Mesendoderm (in vitro differentiated cells): ENCODE data around the gene GADD45B.
A peak's percentile ranks its signal among the peaks of the same experiment; 100 is the strongest.

Source experiments
- DNase-seq: peaks from one replicate; pipeline ENCODE4 v3.0.0; 2013
- H2AK5ac ChIP-seq: 2 replicates; pipeline ENCODE4 v1.6.1; 2013; ENCODE audit warnings: low read length, inconsistent platforms
- H2BK120ac ChIP-seq: 2 replicates; pipeline ENCODE4 v1.6.1; 2013; ENCODE audit warnings: low read depth, mild to moderate bottlenecking, low read length, moderate library complexity, mixed read lengths
- H2BK15ac ChIP-seq: replicated peaks from 2 replicates; pipeline ENCODE4 v1.6.1; 2013; ENCODE audit warnings: low read depth, mild to moderate bottlenecking, moderate library complexity
- H2BK5ac ChIP-seq: 2 replicates; pipeline ENCODE4 v1.6.1; 2013; ENCODE audit warnings: low read length, inconsistent platforms
- H3K18ac ChIP-seq: 2 replicates; pipeline ENCODE4 v1.6.1; 2013; ENCODE audit warnings: mild to moderate bottlenecking, low read length, mixed read lengths
- H3K23ac ChIP-seq: one replicate; pipeline ENCODE4 v1.6.1; 2013; ENCODE audit warnings: low read length
- H3K27ac ChIP-seq: 2 replicates; pipeline ENCODE4 v1.5.1; 2013; ENCODE audit warnings: low read depth, mild to moderate bottlenecking, inconsistent platforms, low read length, moderate library complexity
- H3K27me3 ChIP-seq: 2 replicates; pipeline ENCODE4 v1.6.1; 2013; ENCODE audit warnings: low read length, control low read depth, mild to moderate bottlenecking, inconsistent platforms; ENCODE audit not compliant: insufficient read depth, poor library complexity
- H3K36me3 ChIP-seq: 2 replicates; pipeline ENCODE4 v1.6.1; 2013; ENCODE audit warnings: low read length, inconsistent platforms; ENCODE audit not compliant: control insufficient read depth, insufficient read depth
- H3K4ac ChIP-seq: one replicate; pipeline ENCODE4 v1.6.1; 2013; ENCODE audit warnings: low read depth, mild to moderate bottlenecking, low read length, moderate library complexity
- H3K4me1 ChIP-seq: 2 replicates; pipeline ENCODE4 v1.6.1; 2013; ENCODE audit warnings: low read depth, low read length, inconsistent platforms; ENCODE audit not compliant: control insufficient read depth
- H3K4me2 ChIP-seq: 2 replicates; pipeline ENCODE4 v1.6.1; 2013; ENCODE audit warnings: low read length
- H3K4me3 ChIP-seq: 2 replicates; pipeline ENCODE4 v1.5.1; 2013; ENCODE audit warnings: mild to moderate bottlenecking, low read length
- H3K56ac ChIP-seq: one replicate; pipeline ENCODE4 v1.6.1; 2013; ENCODE audit warnings: low read length
- H3K79me1 ChIP-seq: 2 replicates; pipeline ENCODE4 v1.6.1; 2013; ENCODE audit warnings: low read length, inconsistent platforms
- H3K79me2 ChIP-seq: 2 replicates; pipeline ENCODE4 v1.6.1; 2013; ENCODE audit warnings: mild to moderate bottlenecking, low read length; ENCODE audit not compliant: control insufficient read depth, insufficient read depth
- H3K9ac ChIP-seq: 2 replicates; pipeline ENCODE4 v1.6.1; 2013; ENCODE audit warnings: low read length, inconsistent platforms
- H4K5ac ChIP-seq: one replicate; pipeline ENCODE4 v1.6.1; 2013; ENCODE audit warnings: low read length
- H4K8ac ChIP-seq: one replicate; pipeline ENCODE4 v1.6.1; 2013; ENCODE audit warnings: low read depth, mild to moderate bottlenecking, control low read depth, low read length, moderate library complexity
- WGBS: extraction: QIAGEN DNeasy Blood & Tissue Kit; methylation state at CpG from one replicate; pipeline ENCODE4 v1.1.7; 2013; ENCODE audit warnings: low lambda C conversion rate, missing lambda C conversion rate; ENCODE audit not compliant: insufficient coverage; ENCODE audit errors: extremely low coverage; 5-methylcytosine and 5-hydroxymethylcytosine counted together

GADD45B gene

GRCh38 chr19:2511570-2511969, 35.6 kb downstream of the GADD45B start:
- no peaks in the 10 kb centered on the region for H3K36me3 ChIP-seq
- no peak overlapping the region for H2BK120ac ChIP-seq
- no peak overlapping the region for H2BK5ac ChIP-seq
- H3K4me3 ChIP-seq, result no peak overlapping the region
- no peak overlapping the region for H2BK15ac ChIP-seq
- H3K9ac ChIP-seq, result no peak overlapping the region
- no peak overlapping the region for H3K4ac ChIP-seq
- H3K18ac ChIP-seq, result no peak overlapping the region
- no peak overlapping the region for H3K56ac ChIP-seq
- WGBS, result no CpG with 5 or more reads among the region's 22 CpGs
- no peak for DNase-seq
- H4K5ac ChIP-seq, result no peak overlapping the region
- no peak overlapping the region for H4K8ac ChIP-seq
- H3K4me2 ChIP-seq, result no peak overlapping the region
- no peaks in the 10 kb centered on the region for H3K27me3 ChIP-seq
- H3K23ac ChIP-seq, result no peak overlapping the region
- no peaks in the 10 kb centered on the region for H3K79me2 ChIP-seq
- no peaks in the 10 kb centered on the region for H3K79me1 ChIP-seq
- H2AK5ac ChIP-seq, result no peak overlapping the region
- no peak overlapping the region for H3K27ac ChIP-seq
- H3K4me1 ChIP-seq, result no peaks in the 10 kb centered on the region

GRCh38 chr19:2511991-2512390, 36.1 kb downstream of the GADD45B start:
- no peaks in the 10 kb centered on the region for H3K4me1 ChIP-seq
- no peak overlapping the region for H4K8ac ChIP-seq
- H3K9ac ChIP-seq, result no peak overlapping the region
- no peaks in the 10 kb centered on the region for H3K79me2 ChIP-seq
- DNase-seq, result no peak
- H2AK5ac ChIP-seq, result no peak overlapping the region
- no peak overlapping the region for H3K27ac ChIP-seq
- H2BK5ac ChIP-seq, result no peak overlapping the region
- no peak overlapping the region for H2BK120ac ChIP-seq
- H3K4me3 ChIP-seq, result no peak overlapping the region
- H3K18ac ChIP-seq, result no peak overlapping the region
- no peak overlapping the region for H3K4ac ChIP-seq
- no peak overlapping the region for H3K4me2 ChIP-seq
- no peaks in the 10 kb centered on the region for H3K36me3 ChIP-seq
- no peaks in the 10 kb centered on the region for H3K27me3 ChIP-seq
- peak overlapping the region; percentile 10 for H3K56ac ChIP-seq
- no peak overlapping the region for H3K23ac ChIP-seq
- no peak overlapping the region for H2BK15ac ChIP-seq
- no peak overlapping the region for H4K5ac ChIP-seq
- H3K79me1 ChIP-seq, result no peaks in the 10 kb centered on the region
- WGBS, result no CpG with 5 or more reads among the region's 21 CpGs

GRCh38 chr19:2512523-2513431, 36.9 kb downstream of the GADD45B start:
- Histone ChIP-seq H3K18ac (no peak overlapping the region), H3K56ac (no peak overlapping the region), H4K8ac (no peak overlapping the region), H2BK15ac (no peak overlapping the region), H3K36me3 (no peaks in the 10 kb centered on the region), H3K79me1 (no peaks in the 10 kb centered on the region), H3K23ac (no peak overlapping the region), H2AK5ac (no peak overlapping the region), H2BK120ac (no peak overlapping the region), H3K79me2 (no peaks in the 10 kb centered on the region), H3K4ac (no peak overlapping the region), H2BK5ac (no peak overlapping the region), H3K4me3 (no peak overlapping the region), H3K4me1 (no peaks in the 10 kb centered on the region), H3K27me3 (no peaks in the 10 kb centered on the region), H3K27ac (no peak overlapping the region), H3K9ac (no peak overlapping the region), H4K5ac (no peak overlapping the region), H3K4me2 (no peak overlapping the region)
- WGBS, result no CpG with 5 or more reads among the region's 41 CpGs
- no peak for DNase-seq

- H4K5ac ChIP-seq, result no peak overlapping the region
- no peak overlapping the region for H3K9ac ChIP-seq
- no peak overlapping the region for H3K56ac ChIP-seq
- no peak for DNase-seq
- H2BK120ac ChIP-seq, result no peak overlapping the region
- no peaks in the 10 kb centered on the region for H3K79me1 ChIP-seq
- H3K18ac ChIP-seq, result no peak overlapping the region
- H3K4me3 ChIP-seq, result no peak overlapping the region
- no peak overlapping the region for H3K23ac ChIP-seq
- no peaks in the 10 kb centered on the region for H3K27me3 ChIP-seq
- no peak overlapping the region for H3K4ac ChIP-seq
- no peak overlapping the region for H3K4me2 ChIP-seq
- H3K27ac ChIP-seq, result no peak overlapping the region
- no peaks in the 10 kb centered on the region for H3K4me1 ChIP-seq
- no peak overlapping the region for H2BK5ac ChIP-seq
- H3K79me2 ChIP-seq, result no peaks in the 10 kb centered on the region
- H2AK5ac ChIP-seq, result no peak overlapping the region
- H2BK15ac ChIP-seq, result no peak overlapping the region
- H4K8ac ChIP-seq, result no peak overlapping the region
- whole genome bisulfite sequencing, result no CpG with 5 or more reads among the region's 16 CpGs
- no peaks in the 10 kb centered on the region for H3K36me3 ChIP-seq
Measured at GRCh38 chr19:2514981-2515518, 39.1 kb downstream of the GADD45B start.

GRCh38 chr19:2516727-2517126, 40.8 kb downstream of the GADD45B start:
- WGBS, result no CpG with 5 or more reads among the region's 18 CpGs
- H3K9ac ChIP-seq, result no peak overlapping the region
- H3K56ac ChIP-seq, result no peak overlapping the region
- H3K4me1 ChIP-seq, result no peaks in the 10 kb centered on the region
- H3K36me3 ChIP-seq, result no peaks in the 10 kb centered on the region
- H3K4ac ChIP-seq, result no peak overlapping the region
- H4K8ac ChIP-seq, result no peak overlapping the region
- no peak overlapping the region for H3K18ac ChIP-seq
- H2AK5ac ChIP-seq, result no peak overlapping the region
- no peak overlapping the region for H2BK15ac ChIP-seq
- H3K79me1 ChIP-seq, result no peaks in the 10 kb centered on the region
- H2BK5ac ChIP-seq, result no peak overlapping the region
- H3K4me2 ChIP-seq, result no peak overlapping the region
- H3K4me3 ChIP-seq, result no peak overlapping the region
- no peak overlapping the region for H3K27ac ChIP-seq
- H3K27me3 ChIP-seq, result no peaks in the 10 kb centered on the region
- H3K79me2 ChIP-seq, result no peaks in the 10 kb centered on the region
- no peak overlapping the region for H3K23ac ChIP-seq
- no peak overlapping the region for H4K5ac ChIP-seq
- H2BK120ac ChIP-seq, result no peak overlapping the region
- no peak for DNase-seq
